ENCODE results near the gene FEZ2. TPM values are rescaled to one million over a fixed set of nuclear protein-coding genes. Genes with fewer than 3 reads are reported as not detected.

FEZ2 gene
- total RNA-seq, 1 experiment from 2014 or later, result 57.5 TPM

DNA sequence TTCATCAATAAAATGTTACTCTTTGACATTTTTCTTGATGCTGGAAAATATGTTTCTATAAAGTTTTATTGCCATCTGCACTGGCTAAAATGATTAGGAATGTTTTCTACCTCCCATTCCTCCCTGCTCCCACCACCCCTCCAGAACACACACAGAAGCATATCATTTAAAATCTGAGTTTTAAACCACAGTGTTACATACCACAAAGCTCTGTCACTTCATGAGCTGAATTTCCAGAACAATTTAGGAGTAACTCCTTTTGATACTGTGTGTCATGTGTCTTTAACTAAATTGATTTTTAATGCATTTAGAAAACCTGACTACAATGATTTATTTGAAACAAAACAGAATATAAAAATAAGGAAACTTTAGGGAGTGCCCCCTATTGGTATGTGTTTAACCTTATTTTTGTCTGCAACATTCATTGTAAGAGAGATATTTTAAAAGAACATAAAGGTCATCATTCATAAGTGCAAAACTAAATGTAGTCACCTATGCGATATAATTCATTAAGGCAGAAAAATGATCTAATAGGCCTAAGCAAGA lies 52.0 kb downstream of the FEZ2 start:
- DNase-seq (ENCODE audit: low spot score), result no peak
- Histone ChIP-seq H3K9me3 (ENCODE audit: low read depth, low read length, poor library complexity, severe bottlenecking) (no peaks in the 10 kb centered on the region), H3K27ac (ENCODE audit: low read depth, low read length, poor library complexity, severe bottlenecking) (no peak overlapping the region), H3K4me1 (ENCODE audit: insufficient read depth, low read length, poor library complexity, severe bottlenecking) (no peaks in the 10 kb centered on the region), H3K36me3 (ENCODE audit: insufficient read depth, low read length, poor library complexity, severe bottlenecking) (peaks cover 20% of the 10 kb centered on the region), H3K4me3 (ENCODE audit: low read depth, low read length, poor library complexity, severe bottlenecking) (no peak overlapping the region), H3K27me3 (replicated peaks; ENCODE audit: insufficient read depth, low read depth, low read length, poor library complexity) (no peaks in the 10 kb centered on the region)
- BruUV-seq (replicated peaks), result no TSS peak
- intact Hi-C loops (cut with micrococcal nuclease; ENCODE audit: unreplicated experiment), result no loop called here
- ChIA-PET CTCF (no interaction called here), POLR2A (ENCODE audit: low non-redundant PET) (no interaction called here)
- TF ChIP-seq, protein P1, sequence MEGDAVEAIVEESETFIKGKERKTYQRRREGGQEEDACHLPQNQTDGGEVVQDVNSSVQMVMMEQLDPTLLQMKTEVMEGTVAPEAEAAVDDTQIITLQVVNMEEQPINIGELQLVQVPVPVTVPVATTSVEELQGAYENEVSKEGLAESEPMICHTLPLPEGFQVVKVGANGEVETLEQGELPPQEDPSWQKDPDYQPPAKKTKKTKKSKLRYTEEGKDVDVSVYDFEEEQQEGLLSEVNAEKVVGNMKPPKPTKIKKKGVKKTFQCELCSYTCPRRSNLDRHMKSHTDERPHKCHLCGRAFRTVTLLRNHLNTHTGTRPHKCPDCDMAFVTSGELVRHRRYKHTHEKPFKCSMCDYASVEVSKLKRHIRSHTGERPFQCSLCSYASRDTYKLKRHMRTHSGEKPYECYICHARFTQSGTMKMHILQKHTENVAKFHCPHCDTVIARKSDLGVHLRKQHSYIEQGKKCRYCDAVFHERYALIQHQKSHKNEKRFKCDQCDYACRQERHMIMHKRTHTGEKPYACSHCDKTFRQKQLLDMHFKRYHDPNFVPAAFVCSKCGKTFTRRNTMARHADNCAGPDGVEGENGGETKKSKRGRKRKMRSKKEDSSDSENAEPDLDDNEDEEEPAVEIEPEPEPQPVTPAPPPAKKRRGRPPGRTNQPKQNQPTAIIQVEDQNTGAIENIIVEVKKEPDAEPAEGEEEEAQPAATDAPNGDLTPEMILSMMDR (conservative IDR thresholded peaks at IDR 0.05; ENCODE audit: low read depth, low read length), result peak; percentile 47; the same call in 1 of the 2 replicates
- TF ChIP-seq EZH2 (IDR thresholded peaks at IDR 0.05; ENCODE audit: borderline replicate concordance, low read depth, low read length, poor library complexity, severe bottlenecking), result no peak

- no peak for DNase-seq (ENCODE audit: low spot score)
- Histone ChIP-seq H3K4me3 (ENCODE audit: low read depth, low read length, poor library complexity, severe bottlenecking) (no peak overlapping the region), H3K4me1 (ENCODE audit: insufficient read depth, low read length, poor library complexity, severe bottlenecking) (no peaks in the 10 kb centered on the region), H3K36me3 (ENCODE audit: insufficient read depth, low read length, poor library complexity, severe bottlenecking) (peaks cover 9% of the 10 kb centered on the region), H3K9me3 (ENCODE audit: low read depth, low read length, poor library complexity, severe bottlenecking) (no peaks in the 10 kb centered on the region), H3K27me3 (replicated peaks; ENCODE audit: insufficient read depth, low read depth, low read length, poor library complexity) (no peaks in the 10 kb centered on the region), H3K27ac (ENCODE audit: low read depth, low read length, poor library complexity, severe bottlenecking) (no peak overlapping the region)
- TF ChIP-seq, protein P1 (conservative IDR thresholded peaks at IDR 0.05; ENCODE audit: low read depth, low read length), result peak; percentile 49
- TF ChIP-seq EZH2 (IDR thresholded peaks at IDR 0.05; ENCODE audit: borderline replicate concordance, low read depth, low read length, poor library complexity, severe bottlenecking), result no peak
- ChIA-PET CTCF (no interaction called here), POLR2A (ENCODE audit: low non-redundant PET) (no interaction called here)
- no TSS peak for BruUV-seq (replicated peaks)
- intact Hi-C loops (cut with micrococcal nuclease; ENCODE audit: unreplicated experiment), result no loop called here
These were observed 53.2 kb downstream of the FEZ2 start for GRCh38 chr2:36544638-36545338.

- H3K9me3 ChIP-seq (ENCODE audit: low read depth, low read length, poor library complexity, severe bottlenecking), result no peaks in the 10 kb centered on the region
- H3K36me3 ChIP-seq (ENCODE audit: insufficient read depth, low read length, poor library complexity, severe bottlenecking), result peaks cover under 1% of the 10 kb centered on the region
- intact Hi-C loops (cut with micrococcal nuclease; ENCODE audit: unreplicated experiment), result no loop called here
- ChIA-PET CTCF (no interaction called here), POLR2A (ENCODE audit: low non-redundant PET) (interaction anchor here (0.6 kb wide), 1 partner anchor 16 kb away, joined by 4 read pairs; no protein-coding TSS in a partner anchor)
- no peak for DNase-seq (ENCODE audit: low spot score)
- TF ChIP-seq, protein P1 (conservative IDR thresholded peaks at IDR 0.05; ENCODE audit: low read depth, low read length), result no peak
- no peak for TF ChIP-seq EZH2 (IDR thresholded peaks at IDR 0.05; ENCODE audit: borderline replicate concordance, low read depth, low read length, poor library complexity, severe bottlenecking)
- H3K4me1 ChIP-seq (ENCODE audit: insufficient read depth, low read length, poor library complexity, severe bottlenecking), result no peaks in the 10 kb centered on the region
- no peak overlapping the region for H3K27ac ChIP-seq (ENCODE audit: low read depth, low read length, poor library complexity, severe bottlenecking)
- no peak overlapping the region for H3K4me3 ChIP-seq (ENCODE audit: low read depth, low read length, poor library complexity, severe bottlenecking)
- BruUV-seq (replicated peaks), result no TSS peak
- H3K27me3 ChIP-seq (replicated peaks; ENCODE audit: insufficient read depth, low read depth, low read length, poor library complexity), result no peaks in the 10 kb centered on the region
These were observed 55.9 kb downstream of the FEZ2 start for GRCh38 chr2:36541891-36542595.

All from A673 (cell line).